HUES48 (cell line): ENCODE results near the gene C6orf15.

ENCODE experiments used
- H3K27ac ChIP-seq: one replicate; pipeline ENCODE4 v1.7.0; 2013; ENCODE audit warnings: low read depth, low read length, inconsistent platforms
- H3K27me3 ChIP-seq: 2 replicates; pipeline ENCODE4 v1.6.1; 2013; ENCODE audit warnings: mild to moderate bottlenecking, low read length; ENCODE audit not compliant: control insufficient read depth, insufficient read depth
- H3K36me3 ChIP-seq: 2 replicates; pipeline ENCODE4 v1.6.1; 2013; ENCODE audit warnings: low read length; ENCODE audit not compliant: control insufficient read depth, insufficient read depth
- H3K4me1 ChIP-seq: 2 replicates; pipeline ENCODE4 v1.6.1; 2013; ENCODE audit warnings: mild to moderate bottlenecking, low read length; ENCODE audit not compliant: control insufficient read depth, insufficient read depth
- H3K4me3 ChIP-seq: 2 replicates; pipeline ENCODE4 v1.5.1; 2013; ENCODE audit warnings: mild to moderate bottlenecking, low read depth, low read length
- H3K9ac ChIP-seq: 2 replicates; pipeline ENCODE4 v1.6.1; 2013; ENCODE audit warnings: mild to moderate bottlenecking, low read depth, low read length, moderate library complexity
- H3K9me3 ChIP-seq: 2 replicates; pipeline ENCODE4 v1.6.1; 2013; ENCODE audit warnings: low read length; ENCODE audit not compliant: control insufficient read depth, insufficient read depth

The C6orf15 gene

DNA sequence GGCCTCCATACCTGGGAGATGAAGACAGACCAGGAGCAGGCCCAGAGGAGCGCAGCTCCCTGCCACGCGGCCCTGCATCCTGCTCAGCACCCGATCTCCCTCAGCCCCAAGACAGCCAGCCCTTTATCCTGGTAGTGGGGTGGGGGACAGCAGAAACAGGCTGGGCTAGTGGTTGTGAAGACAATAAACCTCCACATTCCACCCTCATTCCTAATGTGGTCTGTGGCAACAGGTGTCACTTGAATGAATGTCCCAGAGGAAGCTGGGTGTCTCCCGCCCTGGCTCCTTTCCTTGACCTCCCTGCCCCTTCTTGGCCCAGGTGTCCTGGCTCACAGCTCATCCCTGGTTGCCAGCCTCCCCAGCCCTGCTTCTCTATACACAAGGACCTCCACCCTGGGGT is at the start of gene C6orf15:
C6orf15 (minus strand) TSS at position 98 of the 400 bp plus-strand sequence; CDS start at position 78, 20 bp downstream.
- no peak within 1 kb of the TSS for H3K27ac ChIP-seq
- H3K4me1 ChIP-seq: peaks cover 27% of the 10 kb centered on the region
- peaks cover 11% of the 10 kb centered on the region for H3K27me3 ChIP-seq
- H3K36me3 ChIP-seq: no peaks in the 10 kb centered on the region
- no peak within 1 kb of the TSS for H3K4me3 ChIP-seq
- no peak within 1 kb of the TSS for H3K9ac ChIP-seq
- no peaks in the 10 kb centered on the region for H3K9me3 ChIP-seq

DNA sequence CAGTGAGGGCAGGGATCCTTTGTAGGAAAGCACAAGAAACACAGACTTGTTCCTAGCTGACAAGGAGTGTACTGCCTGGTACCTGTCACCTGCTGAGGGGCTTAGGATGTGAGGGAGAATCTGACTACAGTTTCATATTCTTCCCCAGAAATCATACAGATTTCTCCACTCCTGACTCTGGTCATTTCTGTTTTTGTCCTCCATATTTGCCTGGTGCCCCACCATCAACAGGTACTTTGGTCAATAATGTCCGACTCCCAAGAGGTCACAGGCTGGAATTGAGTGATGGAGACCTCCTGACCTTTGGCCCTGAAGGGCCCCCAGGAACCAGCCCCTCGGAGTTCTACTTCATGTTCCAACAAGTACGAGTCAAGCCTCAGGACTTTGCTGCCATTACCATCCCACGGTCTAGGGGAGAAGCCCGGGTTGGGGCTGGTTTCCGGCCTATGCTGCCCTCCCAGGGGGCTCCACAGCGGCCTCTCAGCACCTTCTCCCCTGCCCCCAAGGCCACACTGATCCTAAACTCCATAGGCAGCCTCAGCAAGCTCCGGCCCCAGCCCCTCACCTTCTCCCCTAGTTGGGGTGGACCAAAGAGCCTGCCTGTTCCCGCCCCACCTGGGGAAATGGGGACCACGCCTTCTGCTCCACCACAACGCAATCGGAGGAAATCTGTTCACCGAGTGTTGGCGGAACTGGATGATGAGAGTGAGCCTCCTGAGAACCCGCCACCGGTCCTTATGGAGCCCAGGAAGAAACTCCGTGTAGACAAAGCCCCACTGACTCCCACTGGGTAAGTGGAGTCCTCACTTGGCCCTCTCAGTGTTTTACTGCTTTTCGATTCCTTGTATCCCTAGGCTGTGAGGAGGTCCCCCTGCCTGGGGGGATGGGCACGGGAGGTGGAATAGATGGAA is 49.1 kb upstream of the C6orf15 start:
- Histone ChIP-seq H3K4me1 (peaks cover 32% of the 10 kb centered on the region), H3K9ac (no peak overlapping the region), H3K36me3 (peaks cover 46% of the 10 kb centered on the region), H3K27ac (peak overlapping the region; percentile 47), H3K27me3 (no peaks in the 10 kb centered on the region), H3K9me3 (no peaks in the 10 kb centered on the region), H3K4me3 (no peak overlapping the region)

DNA sequence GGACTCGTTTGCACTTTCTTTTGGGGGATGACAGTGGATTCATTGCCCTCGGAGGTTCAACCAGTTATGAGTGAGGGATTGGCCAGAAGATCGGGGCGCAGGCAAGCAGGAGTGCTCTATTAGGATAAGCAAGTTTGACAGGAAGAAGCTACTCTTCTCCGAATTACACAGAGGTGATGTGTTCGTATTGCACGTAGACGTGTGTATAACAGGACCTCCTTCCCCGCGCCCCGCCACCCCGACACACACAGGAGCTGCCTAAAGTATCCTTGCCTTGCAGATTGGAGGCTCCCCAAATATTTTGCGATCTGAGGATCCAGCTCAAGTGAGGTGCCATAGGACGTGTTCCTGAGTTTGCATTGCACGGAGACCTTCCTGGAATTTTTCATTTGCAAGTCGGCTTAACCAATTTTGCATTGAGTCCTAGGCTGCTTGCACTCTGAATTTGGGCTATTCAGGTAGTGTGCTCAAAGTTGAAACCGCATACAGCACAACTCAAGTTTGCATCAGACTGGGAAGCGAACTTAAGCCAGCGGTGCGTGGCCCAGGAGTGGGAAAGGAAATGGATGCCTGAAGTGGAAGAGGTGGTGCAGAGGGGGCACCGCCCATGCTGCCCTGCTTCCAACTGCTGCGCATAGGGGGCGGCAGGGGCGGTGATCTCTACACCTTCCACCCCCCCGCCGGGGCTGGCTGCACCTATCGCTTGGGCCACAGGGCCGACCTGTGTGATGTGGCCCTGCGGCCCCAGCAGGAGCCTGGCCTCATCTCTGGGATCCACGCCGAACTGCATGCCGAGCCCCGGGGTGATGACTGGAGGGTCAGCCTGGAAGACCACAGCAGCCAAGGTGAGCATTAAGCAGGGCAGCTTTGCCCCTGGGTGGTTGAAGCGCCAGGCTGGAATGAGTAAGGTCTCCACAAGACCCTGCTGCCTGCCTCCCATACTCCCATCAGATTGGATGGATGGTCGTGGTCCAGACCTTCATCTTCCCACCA is 46.8 kb upstream of the C6orf15 start:
- no peaks in the 10 kb centered on the region for H3K9me3 ChIP-seq
- peaks cover 25% of the 10 kb centered on the region for H3K4me1 ChIP-seq
- peaks cover 47% of the 10 kb centered on the region for H3K36me3 ChIP-seq
- peak overlapping the region; percentile 73 for H3K4me3 ChIP-seq
- no peak overlapping the region for H3K9ac ChIP-seq
- H3K27ac ChIP-seq: peak overlapping the region; percentile 73
- H3K27me3 ChIP-seq: no peaks in the 10 kb centered on the region

DNA sequence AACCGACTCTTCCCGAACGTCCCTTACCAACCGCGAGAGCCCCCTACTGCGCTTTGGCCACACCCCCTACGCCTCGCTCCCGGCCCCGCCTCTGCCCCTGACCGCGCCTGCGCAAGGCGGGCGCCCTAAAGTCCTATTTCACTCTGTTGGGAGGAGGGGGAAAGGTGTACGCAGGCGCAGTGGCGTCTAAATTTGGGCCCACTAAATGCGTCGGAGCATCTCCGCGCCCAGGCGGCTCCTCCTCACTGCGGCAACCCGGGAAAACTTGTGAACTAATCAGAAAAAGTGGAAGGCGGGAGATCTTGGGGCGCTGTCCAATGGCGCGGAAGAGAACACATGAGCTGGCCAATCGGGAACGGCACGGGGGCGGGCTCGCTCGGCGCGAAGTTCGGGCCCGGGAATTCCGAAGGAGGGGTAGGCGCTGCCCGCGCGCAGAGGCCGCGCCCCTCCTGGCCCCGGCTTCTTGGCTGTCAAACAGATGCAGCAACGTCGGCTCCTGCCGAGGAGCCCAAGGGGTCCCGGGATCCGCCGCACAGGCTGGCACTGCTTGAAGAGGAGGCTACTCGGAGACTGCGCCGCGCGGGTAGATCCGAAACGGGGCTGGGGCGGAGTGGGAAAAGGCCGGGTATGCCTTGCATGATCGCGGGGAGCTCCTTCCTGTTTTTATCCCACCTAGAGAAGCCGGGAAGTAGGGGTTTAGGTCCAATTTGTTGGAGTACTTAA is 45.9 kb upstream of the C6orf15 start, which contains the start of gene TCF19:
TCF19 (plus strand) TSS at position 450 of the 723 bp plus-strand sequence. CDS start 881 bp downstream, outside the sequence.
- H3K27me3 ChIP-seq: no peaks in the 10 kb centered on the region
- H3K36me3 ChIP-seq: peaks cover 44% of the 10 kb centered on the region
- peak within 1 kb of the TSS; percentile 73 for H3K27ac ChIP-seq
- H3K9ac ChIP-seq: no peak within 1 kb of the TSS
- peaks cover 25% of the 10 kb centered on the region for H3K4me1 ChIP-seq
- H3K9me3 ChIP-seq: no peaks in the 10 kb centered on the region
- H3K4me3 ChIP-seq: peak within 1 kb of the TSS; percentile 73

GRCh38 chr6:31157513-31158139 is 45.3 kb upstream of the C6orf15 start, which contains the start of gene CCHCR1:
Gene CCHCR1 (minus strand): TSS chr6:31157802. CDS start chr6:31157600, 202 bp downstream.
- Histone ChIP-seq H3K36me3 (peaks cover 37% of the 10 kb centered on the region), H3K27ac (peak within 1 kb of the TSS; percentile 73), H3K4me3 (peak within 1 kb of the TSS; percentile 73), H3K27me3 (no peaks in the 10 kb centered on the region), H3K9me3 (no peaks in the 10 kb centered on the region), H3K4me1 (peaks cover 24% of the 10 kb centered on the region), H3K9ac (no peak within 1 kb of the TSS)

GRCh38 chr6:31156641-31157040 is 44.3 kb upstream of the C6orf15 start:
- H3K36me3 ChIP-seq: peaks cover 27% of the 10 kb centered on the region

GRCh38 chr6:31154436-31154835 is 42.1 kb upstream of the C6orf15 start:
- Histone ChIP-seq H3K27me3 (no peaks in the 10 kb centered on the region), H3K4me3 (no peak overlapping the region), H3K9me3 (no peaks in the 10 kb centered on the region), H3K4me1 (peaks cover 11% of the 10 kb centered on the region), H3K9ac (no peak overlapping the region), H3K36me3 (peaks cover 43% of the 10 kb centered on the region), H3K27ac (no peak overlapping the region)

More at GRCh38 chr6:31156641-31157040, 44.3 kb upstream of the C6orf15 start:
- peaks cover 18% of the 10 kb centered on the region for H3K4me1 ChIP-seq
- H3K9me3 ChIP-seq: no peaks in the 10 kb centered on the region
- no peak overlapping the region for H3K4me3 ChIP-seq
- H3K27me3 ChIP-seq: no peaks in the 10 kb centered on the region
- no peak overlapping the region for H3K9ac ChIP-seq
- no peak overlapping the region for H3K27ac ChIP-seq

DNA sequence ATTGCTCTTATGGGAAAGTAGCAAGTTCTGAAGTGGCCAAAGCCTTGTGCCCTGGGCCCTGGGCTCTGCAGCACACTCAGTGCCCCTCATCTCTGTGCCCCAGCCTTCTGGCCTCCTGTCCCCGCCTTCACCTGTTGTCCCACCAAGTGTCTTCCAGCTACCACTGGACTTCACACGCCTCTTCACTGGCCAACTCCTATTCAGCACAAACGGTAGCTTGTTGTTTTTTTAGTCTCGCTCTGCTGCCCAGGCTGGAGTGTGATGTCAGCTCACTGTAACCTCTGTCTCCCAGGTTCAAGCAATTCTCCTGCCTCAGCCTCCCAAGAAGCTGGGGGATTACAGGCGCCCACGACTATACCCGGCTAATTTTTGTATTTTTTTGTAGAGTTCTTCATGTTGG is 40.4 kb upstream of the C6orf15 start:
- no peaks in the 10 kb centered on the region for H3K27me3 ChIP-seq

DNA sequence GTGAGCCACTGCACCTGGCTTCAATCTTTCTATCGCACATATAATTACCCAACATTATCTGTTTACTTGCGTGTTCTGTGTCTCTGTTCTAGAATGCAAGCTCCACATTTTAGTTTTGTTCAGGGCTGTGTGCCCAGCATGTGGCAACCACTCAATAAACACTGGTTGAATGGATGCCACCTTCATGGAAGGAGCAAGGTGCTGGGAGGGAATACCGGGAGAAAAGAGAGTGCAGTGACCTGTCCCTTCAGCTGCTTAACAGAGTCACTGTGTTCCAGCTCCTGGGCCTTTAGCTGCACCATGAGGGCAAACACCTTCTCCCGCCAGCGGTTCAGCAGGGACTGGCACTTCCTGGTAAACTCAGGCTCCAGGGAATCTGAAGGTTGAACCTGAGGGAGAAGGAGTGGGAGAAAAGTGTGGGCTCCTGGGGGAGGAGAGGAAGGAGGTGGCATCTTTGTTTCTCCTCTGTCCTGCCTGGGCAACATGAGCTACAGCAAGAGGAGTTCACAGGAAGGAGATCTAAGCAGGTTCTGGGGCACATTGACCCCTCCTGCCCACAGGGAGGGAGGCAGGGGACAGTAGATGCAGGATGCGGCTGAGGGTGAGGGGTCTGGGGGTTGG is 37.6 kb upstream of the C6orf15 start:
- H3K27me3 ChIP-seq: no peaks in the 10 kb centered on the region
- H3K36me3 ChIP-seq: peaks cover 57% of the 10 kb centered on the region

More for the DNA sequence above, 40.4 kb upstream of the C6orf15 start:
- Histone ChIP-seq H3K9me3 (no peaks in the 10 kb centered on the region), H3K4me1 (peaks cover 7% of the 10 kb centered on the region), H3K36me3 (peaks cover 52% of the 10 kb centered on the region), H3K27ac (no peak overlapping the region), H3K9ac (no peak overlapping the region), H3K4me3 (no peak overlapping the region)

More for the DNA sequence above, 37.6 kb upstream of the C6orf15 start:
- Histone ChIP-seq H3K9me3 (no peaks in the 10 kb centered on the region), H3K4me3 (no peak overlapping the region), H3K27ac (no peak overlapping the region), H3K9ac (no peak overlapping the region), H3K4me1 (no peaks in the 10 kb centered on the region)
